Pancreas (tissue), 10 donors: ENCODE measurements around the gene PSMD5. TPM values are rescaled to one million over a fixed set of nuclear protein-coding genes. Genes with fewer than 3 reads are reported as not detected.

Experiments
- ATAC-seq, 4 donors: fragments of 200-7000 bp; cut with Tn5 transposase; one replicate each; pipeline versions ENCODE4 v1.8.0 to v1.9.1; 2020; ENCODE audit warnings: mild to moderate bottlenecking in 4 of 4, moderate library complexity in 4 of 4
- DNase-seq, 6 donors: peaks; one replicate each; pipeline ENCODE4 v3.0.0-alpha.2; 2020
- FAIRE-seq: peaks from 2 replicates; lab custom pipeline; 2012; peaks lifted over from hg19 to GRCh38; lab: Jason Lieb, UNC
- H3K27ac ChIP-seq, 4 donors: fragments of 200-600 bp; sonication (generic); 1 replicate in 3 of 4; 2 replicates in 1 of 4; pipeline versions ENCODE4 v1.5.0 to v1.8.0; 2020
- H3K27me3 ChIP-seq, 4 donors: fragments of 200-600 bp; one replicate each; pipeline ENCODE4 v1.8.0; 2021
- H3K36me3 ChIP-seq, 3 donors: fragments of 200-600 bp; sonication (generic) in 1 of 3; one replicate each; pipeline versions ENCODE4 v1.5.0 to v1.8.0; 2020 to 2021
- H3K4me1 ChIP-seq, 3 donors: fragments of 200-600 bp; one replicate each; pipeline ENCODE4 v1.8.0; 2021
- H3K4me3 ChIP-seq, 4 donors: fragments of 200-600 bp; sonication (generic) in 2 of 4; one replicate each; pipeline versions ENCODE4 v1.5.0 to v1.8.0; 2020 to 2021
- H3K9me3 ChIP-seq, 4 donors: fragments of 200-600 bp; one replicate each; pipeline ENCODE4 v1.8.0; 2021
- CTCF ChIP-seq, 4 donors: fragments of 200-600 bp; sonication (generic) in 3 of 4; IDR thresholded peaks; one replicate each; pipeline versions ENCODE4 v1.5.0 to v1.8.0; 2021; ENCODE audit warnings: antibody characterized with exemption in 4 of 4
- WGBS, 2 donors: extraction: QIAGEN DNeasy Blood & Tissue Kit; methylation state at CpG; one replicate each; pipeline ENCODE4 v1.1.7; 2013; 5-methylcytosine and 5-hydroxymethylcytosine counted together
- intact Hi-C, 3 donors: fragments of 100-400 bp; cut with DNase I; formaldehyde crosslinking; loops; one replicate each; pipeline versions ENCODE4 v1.11.1 to v1.14.2; 2022
- polyA plus RNA-seq, 2 donors: library from polyadenylated mRNA; stranded (reverse); fragments of 200-250 nt; gene quantifications; one replicate each; pipeline ENCODE4 v1.2.3, GENCODE V29; 2013
- total RNA-seq, 6 donors: library from RNA; stranded (reverse); fragmentation: NEBNext Ultra II Directional in 4 of 6; extraction: Animal tissue kit (Norgen Biotek cat#: 25700) in 4 of 6; gene quantifications; one replicate each; pipeline versions ENCODE4 v1.2.1 to v1.2.4, GENCODE V29; 2021 to 2023
- donor health status: healthy with polysubstance abuse.
- donor health status: DM: no; HTN: no; CAD: no; lungs with moderate emphysema.
- donor health status: DM: no; HTN: no; CAD: no.
- donor health status: control.
- donor health status: control.
- donor health status: Bipolar disorder and iron deficiency.
- donor health status: DM: yes; HTN: yes; CAD: no.
- donor health status: DM: no; HTN: no; CAD: no.
- donor health status: DM: no; HTN: no; CAD: no.
- donor health status: DM: yes; HTN: yes; CAD: no.

Gene PSMD5
- total and polyA plus RNA-seq, 8 donors: 5.8 to 33.0 (median 20.7) TPM

DNA sequence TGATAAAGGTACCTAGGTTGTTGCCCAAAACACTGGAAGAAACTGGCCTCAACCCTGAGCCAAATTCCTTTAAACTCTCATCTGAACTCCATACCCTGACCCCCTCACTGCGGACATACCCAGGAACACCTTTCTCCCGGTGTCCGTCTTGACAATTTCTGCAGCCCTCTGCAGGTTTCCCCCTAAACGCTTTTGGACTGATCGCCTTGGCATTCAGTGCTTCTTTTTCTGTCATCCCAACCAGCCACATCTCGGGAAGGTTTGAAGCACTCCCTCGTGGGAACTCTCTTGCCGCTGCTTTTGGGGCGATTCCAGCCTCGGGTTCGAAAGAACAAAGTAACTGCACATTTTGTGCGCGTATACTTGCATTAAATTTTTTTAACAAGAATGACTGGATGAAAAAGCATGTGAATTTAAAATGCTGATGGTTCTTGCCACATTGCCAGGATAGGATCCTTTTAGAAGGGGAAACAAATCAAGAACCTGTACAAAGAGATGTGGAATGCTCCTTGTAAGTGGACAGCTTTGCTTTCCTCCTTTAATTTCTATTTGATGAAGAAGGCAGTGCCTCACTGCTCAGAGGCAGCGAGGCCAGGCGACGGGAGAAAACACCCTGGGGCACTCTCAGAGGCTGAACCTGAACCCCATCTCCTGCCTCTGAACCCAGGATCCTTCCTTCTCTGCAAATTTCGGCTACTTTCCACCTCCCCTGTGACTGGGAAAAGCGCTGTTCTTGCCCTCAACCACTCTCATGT is 615 bp downstream of the PSMD5 start:
- Histone ChIP-seq H3K27me3 (no peaks in the 10 kb centered on the region), H3K36me3 (no peaks in the 10 kb centered on the region), H3K9me3 (no peaks in the 10 kb centered on the region), H3K4me3 (peak overlapping the region; percentile 52 to 64 (median 62)), H3K4me1 (peaks cover 0 to 6% (median 4%) of the 10 kb centered on the region in 3 donors), H3K27ac (peak overlapping the region; percentile 91 to 97 (median 94))
- FAIRE-seq: no peak
- no peak for TF ChIP-seq CTCF (IDR thresholded peaks at IDR 0.05)
- ATAC-seq: peak; percentile 7 to 49 (median 26)
- intact Hi-C loops: no loop called here
- peak in 1 of 6 donors; percentile 15 for DNase-seq
- 34 to 53% methylated on average over 18 of the region's 18 CpGs for WGBS, 2 donors

- Histone ChIP-seq H3K36me3 (no peaks in the 10 kb centered on the region), H3K4me1 (peaks cover 0 to 6% (median 0%) of the 10 kb centered on the region in 3 donors), H3K27ac (no peak overlapping the region), H3K4me3 (no peak overlapping the region), H3K9me3 (no peaks in the 10 kb centered on the region), H3K27me3 (no peaks in the 10 kb centered on the region)
- intact Hi-C loops: no loop called here
- no peak for DNase-seq
- WGBS, 2 donors: 69 to 87% methylated on average over 2 of the region's 2 CpGs
- no peak for FAIRE-seq
- no peak for TF ChIP-seq CTCF (IDR thresholded peaks at IDR 0.05)
- no peak for ATAC-seq
These were observed 3.6 kb downstream of the PSMD5 start for GRCh38 chr9:120839146-120839545.

- TF ChIP-seq CTCF (IDR thresholded peaks at IDR 0.05): no peak
- 89 to 95% methylated on average over 3 of the region's 3 CpGs for WGBS, 2 donors
- Histone ChIP-seq H3K9me3 (no peaks in the 10 kb centered on the region), H3K27me3 (no peaks in the 10 kb centered on the region), H3K36me3 (no peaks in the 10 kb centered on the region), H3K4me1 (no peaks in the 10 kb centered on the region), H3K4me3 (no peak overlapping the region), H3K27ac (no peak overlapping the region)
- DNase-seq: no peak
- intact Hi-C loops: no loop called here
- no peak for FAIRE-seq
- no peak for ATAC-seq
These were observed 4.8 kb downstream of the PSMD5 start for GRCh38 chr9:120837921-120838320.

DNA sequence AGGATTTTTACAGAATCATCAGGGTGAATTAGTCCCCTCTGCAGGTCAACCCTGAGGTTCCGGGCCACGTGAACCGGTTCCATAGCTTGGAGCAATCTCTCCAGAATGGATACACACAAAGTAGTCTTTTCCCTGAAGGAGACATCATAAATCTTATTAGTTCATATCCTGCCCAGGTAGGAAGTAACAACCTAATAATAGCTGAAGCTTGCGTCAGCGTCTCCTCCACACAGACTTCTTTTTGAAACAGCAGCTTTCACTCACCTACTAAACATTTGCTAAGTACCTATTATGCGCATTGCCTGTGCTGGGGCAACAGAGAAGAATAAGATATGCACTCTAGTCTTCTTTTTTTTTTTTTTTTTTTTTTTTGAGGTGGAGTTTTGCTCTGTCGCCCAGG is 9.4 kb downstream of the PSMD5 start:
- no peaks in the 10 kb centered on the region for H3K4me1 ChIP-seq
- FAIRE-seq (no peak), DNase-seq (no peak), ATAC-seq (no peak)
- WGBS, 2 donors: 96% methylated on average over 7 of the region's 7 CpGs
- H3K9me3 ChIP-seq: no peaks in the 10 kb centered on the region
- intact Hi-C loops: no loop called here
- TF ChIP-seq CTCF (IDR thresholded peaks at IDR 0.05): no peak
- no peak overlapping the region for H3K27ac ChIP-seq
- H3K27me3 ChIP-seq: no peaks in the 10 kb centered on the region
- peaks cover 0 to 31% (median 0%) of the 10 kb centered on the region in 3 donors for H3K36me3 ChIP-seq
- H3K4me3 ChIP-seq: no peak overlapping the region

DNA sequence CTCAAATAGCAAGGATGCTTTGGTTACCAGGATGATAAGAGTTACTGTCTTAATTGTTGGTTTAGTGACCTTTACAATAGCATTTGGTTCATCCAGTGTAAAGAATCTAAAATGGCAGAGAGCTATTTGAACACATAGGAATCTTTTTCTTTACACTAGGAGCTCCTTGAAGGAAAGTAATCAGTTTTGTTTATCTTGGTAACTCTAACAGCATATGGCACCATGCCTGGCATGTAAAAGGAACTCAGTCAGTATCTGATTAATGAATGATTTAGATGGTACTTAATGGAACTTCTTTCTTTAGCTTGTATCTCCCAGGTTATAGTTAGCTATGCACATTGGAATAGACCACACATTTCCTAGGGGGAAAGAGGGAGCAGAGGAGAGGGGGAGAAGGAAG is 9.9 kb downstream of the PSMD5 start:
- H3K4me3 ChIP-seq: no peak overlapping the region
- TF ChIP-seq CTCF (IDR thresholded peaks at IDR 0.05): no peak
- FAIRE-seq (no peak), ATAC-seq (no peak), DNase-seq (no peak)
- no peaks in the 10 kb centered on the region for H3K4me1 ChIP-seq
- no peaks in the 10 kb centered on the region for H3K9me3 ChIP-seq
- H3K27me3 ChIP-seq: no peaks in the 10 kb centered on the region
- no peak overlapping the region for H3K27ac ChIP-seq
- peaks cover 0 to 36% (median 0%) of the 10 kb centered on the region in 3 donors for H3K36me3 ChIP-seq
- intact Hi-C loops: no loop called here
